Pancreas (tissue), 10 donors: Measurements from ENCODE around the gene ARSA. TPM values are rescaled to one million over a fixed set of nuclear protein-coding genes. Genes with fewer than 3 reads are reported as not detected.
A peak's percentile ranks its signal among the peaks of the same experiment; 100 is the strongest.

Experiments
- ATAC-seq, 4 donors: fragments of 200-7000 bp; cut with Tn5 transposase; one replicate each; pipeline versions ENCODE4 v1.8.0 to v1.9.1; 2020; ENCODE audit warnings: mild to moderate bottlenecking in 4 of 4, moderate library complexity in 4 of 4
- DNase-seq, 6 donors: peaks; one replicate each; pipeline ENCODE4 v3.0.0-alpha.2; 2020
- FAIRE-seq: peaks from 2 replicates; lab custom pipeline; 2012; peaks lifted over from hg19 to GRCh38; lab: Jason Lieb, UNC
- H3K27ac ChIP-seq, 4 donors: fragments of 200-600 bp; sonication (generic); 1 replicate in 3 of 4; 2 replicates in 1 of 4; pipeline versions ENCODE4 v1.5.0 to v1.8.0; 2020
- H3K27me3 ChIP-seq, 4 donors: fragments of 200-600 bp; one replicate each; pipeline ENCODE4 v1.8.0; 2021
- H3K36me3 ChIP-seq, 3 donors: fragments of 200-600 bp; sonication (generic) in 1 of 3; one replicate each; pipeline versions ENCODE4 v1.5.0 to v1.8.0; 2020 to 2021
- H3K4me1 ChIP-seq, 3 donors: fragments of 200-600 bp; one replicate each; pipeline ENCODE4 v1.8.0; 2021
- H3K4me3 ChIP-seq, 4 donors: fragments of 200-600 bp; sonication (generic) in 2 of 4; one replicate each; pipeline versions ENCODE4 v1.5.0 to v1.8.0; 2020 to 2021
- H3K9me3 ChIP-seq, 4 donors: fragments of 200-600 bp; one replicate each; pipeline ENCODE4 v1.8.0; 2021
- WGBS, 2 donors: extraction: QIAGEN DNeasy Blood & Tissue Kit; methylation state at CpG; one replicate each; pipeline ENCODE4 v1.1.7; 2013; 5-methylcytosine and 5-hydroxymethylcytosine counted together
- intact Hi-C, 3 donors: fragments of 100-400 bp; cut with DNase I; formaldehyde crosslinking; loops; one replicate each; pipeline versions ENCODE4 v1.11.1 to v1.14.2; 2022
- polyA plus RNA-seq, 2 donors: library from polyadenylated mRNA; stranded (reverse); fragments of 200-250 nt; gene quantifications; one replicate each; pipeline ENCODE4 v1.2.3, GENCODE V29; 2013
- total RNA-seq, 6 donors: library from RNA; stranded (reverse); fragmentation: NEBNext Ultra II Directional in 4 of 6; extraction: Animal tissue kit (Norgen Biotek cat#: 25700) in 4 of 6; gene quantifications; one replicate each; pipeline versions ENCODE4 v1.2.1 to v1.2.4, GENCODE V29; 2021 to 2023
- TF ChIP-seq, protein P1 (sequence below), 4 donors: fragments of 200-600 bp; sonication (generic) in 3 of 4; IDR thresholded peaks; one replicate each; pipeline versions ENCODE4 v1.5.0 to v1.8.0; 2021; ENCODE audit warnings: antibody characterized with exemption in 4 of 4
- donor health status: healthy with polysubstance abuse.
- donor health status: DM: no; HTN: no; CAD: no; lungs with moderate emphysema.
- donor health status: DM: no; HTN: no; CAD: no.
- donor health status: control.
- donor health status: control.
- donor health status: Bipolar disorder and iron deficiency.
- donor health status: DM: yes; HTN: yes; CAD: no.
- donor health status: DM: no; HTN: no; CAD: no.
- donor health status: DM: no; HTN: no; CAD: no.
- donor health status: DM: yes; HTN: yes; CAD: no.

ARSA gene
- total and polyA plus RNA-seq, 8 donors: 21.9 to 119 (median 29.9) TPM

DNA sequence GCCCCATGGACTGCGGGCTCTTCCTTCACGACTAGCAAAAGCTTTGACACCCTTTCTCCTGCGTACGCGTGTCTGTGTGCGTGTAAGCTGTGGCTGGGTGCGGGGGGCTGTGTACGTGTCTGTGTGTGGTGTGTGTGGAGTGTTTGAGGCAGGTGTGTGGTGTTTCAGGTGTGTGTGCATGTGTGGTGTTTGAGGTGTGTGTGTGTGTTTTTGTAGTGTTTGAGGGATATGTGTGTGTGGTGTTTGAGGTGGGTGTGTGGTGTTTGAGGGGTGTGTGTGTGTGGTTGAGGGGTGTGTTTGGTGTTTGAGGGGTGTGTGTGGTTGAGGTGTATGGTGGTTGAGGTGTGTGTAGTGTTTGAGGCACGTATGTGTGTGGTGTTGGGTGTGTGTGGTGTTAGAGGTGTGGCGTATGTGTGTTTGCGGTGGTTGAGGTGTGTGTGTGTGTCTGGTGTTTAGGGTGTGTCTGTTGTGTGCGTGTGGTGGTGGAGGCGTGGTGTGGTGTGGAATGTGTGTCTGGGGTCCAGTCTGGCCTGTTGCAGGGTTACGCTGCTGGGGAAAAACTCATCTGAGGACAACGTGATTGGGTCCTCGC, 687 bp upstream of the ARSA start:
- Histone ChIP-seq H3K9me3 (no peaks in the 10 kb centered on the region), H3K27ac (peak overlapping the region; percentile 51 to 65 (median 55)), H3K36me3 (no peaks in the 10 kb centered on the region), H3K4me3 (peak overlapping the region; percentile 72 to 89 (median 84)), H3K4me1 (peaks cover 0 to 7% (median 4%) of the 10 kb centered on the region in 3 donors), H3K27me3 (no peaks in the 10 kb centered on the region)
- TF ChIP-seq, protein P1, sequence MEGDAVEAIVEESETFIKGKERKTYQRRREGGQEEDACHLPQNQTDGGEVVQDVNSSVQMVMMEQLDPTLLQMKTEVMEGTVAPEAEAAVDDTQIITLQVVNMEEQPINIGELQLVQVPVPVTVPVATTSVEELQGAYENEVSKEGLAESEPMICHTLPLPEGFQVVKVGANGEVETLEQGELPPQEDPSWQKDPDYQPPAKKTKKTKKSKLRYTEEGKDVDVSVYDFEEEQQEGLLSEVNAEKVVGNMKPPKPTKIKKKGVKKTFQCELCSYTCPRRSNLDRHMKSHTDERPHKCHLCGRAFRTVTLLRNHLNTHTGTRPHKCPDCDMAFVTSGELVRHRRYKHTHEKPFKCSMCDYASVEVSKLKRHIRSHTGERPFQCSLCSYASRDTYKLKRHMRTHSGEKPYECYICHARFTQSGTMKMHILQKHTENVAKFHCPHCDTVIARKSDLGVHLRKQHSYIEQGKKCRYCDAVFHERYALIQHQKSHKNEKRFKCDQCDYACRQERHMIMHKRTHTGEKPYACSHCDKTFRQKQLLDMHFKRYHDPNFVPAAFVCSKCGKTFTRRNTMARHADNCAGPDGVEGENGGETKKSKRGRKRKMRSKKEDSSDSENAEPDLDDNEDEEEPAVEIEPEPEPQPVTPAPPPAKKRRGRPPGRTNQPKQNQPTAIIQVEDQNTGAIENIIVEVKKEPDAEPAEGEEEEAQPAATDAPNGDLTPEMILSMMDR (IDR thresholded peaks at IDR 0.05): no peak
- WGBS, 2 donors: 28 to 32% methylated on average over 16 of the region's 16 CpGs
- intact Hi-C loops: no loop called here
- ATAC-seq (no peak), FAIRE-seq (no peak), DNase-seq (peak in 1 of 6 donors; percentile 20)

DNA sequence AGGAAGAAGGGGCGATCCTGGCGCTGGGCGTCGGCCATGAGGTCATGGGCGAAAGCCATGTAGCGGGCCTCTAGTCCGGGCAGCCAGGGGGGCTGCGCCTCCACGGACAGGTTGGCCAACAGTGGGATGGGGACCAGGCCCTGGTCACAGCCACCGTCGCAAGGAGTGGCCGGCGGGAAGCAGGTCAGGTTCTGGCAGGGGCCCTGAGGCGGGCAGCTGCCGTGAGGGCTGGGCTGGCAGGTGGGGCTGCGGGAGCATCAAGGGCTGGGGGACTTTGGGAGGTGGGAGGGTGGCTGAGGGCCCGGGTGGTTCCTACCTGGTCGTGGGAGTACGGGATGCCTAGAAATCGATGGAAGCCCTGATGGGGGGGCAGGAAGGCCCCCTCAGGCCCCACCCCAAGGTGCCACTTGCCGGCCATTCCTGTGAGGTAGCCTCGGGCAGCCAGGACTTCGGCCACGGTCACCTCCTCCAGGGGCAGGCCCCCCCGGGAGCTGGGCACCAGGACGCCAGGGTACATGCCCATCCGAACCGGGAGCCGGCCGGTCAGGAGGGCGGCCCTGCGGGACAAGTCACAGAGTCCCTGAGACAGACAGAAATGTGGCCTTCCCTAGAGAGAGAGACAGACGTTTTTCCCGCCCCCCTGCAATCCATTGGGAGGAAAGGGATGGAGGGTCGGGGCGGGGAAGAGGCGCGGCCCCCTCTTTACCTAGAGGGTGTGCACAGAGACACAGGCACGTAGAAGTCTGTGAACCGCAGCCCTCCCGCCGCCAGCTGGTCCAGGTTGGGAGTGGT, 906 bp downstream of the ARSA start:
- H3K27ac ChIP-seq: peak overlapping the region; percentile 22 to 58 (median 42)
- intact Hi-C loops: no loop called here
- H3K4me1 ChIP-seq: peaks cover 4 to 16% (median 14%) of the 10 kb centered on the region in 3 donors
- no peak for ATAC-seq
- TF ChIP-seq, protein P1 (IDR thresholded peaks at IDR 0.05): no peak
- 59 to 70% methylated on average over 40 to 42 of the region's 42 CpGs for WGBS, 2 donors
- FAIRE-seq: no peak
- no peaks in the 10 kb centered on the region for H3K9me3 ChIP-seq
- no peaks in the 10 kb centered on the region for H3K27me3 ChIP-seq
- DNase-seq: peak in 3 of 6 donors; percentile 40 to 85 (median 64)
- H3K36me3 ChIP-seq: no peaks in the 10 kb centered on the region
- peak overlapping the region; percentile 72 to 89 (median 84) for H3K4me3 ChIP-seq

DNA sequence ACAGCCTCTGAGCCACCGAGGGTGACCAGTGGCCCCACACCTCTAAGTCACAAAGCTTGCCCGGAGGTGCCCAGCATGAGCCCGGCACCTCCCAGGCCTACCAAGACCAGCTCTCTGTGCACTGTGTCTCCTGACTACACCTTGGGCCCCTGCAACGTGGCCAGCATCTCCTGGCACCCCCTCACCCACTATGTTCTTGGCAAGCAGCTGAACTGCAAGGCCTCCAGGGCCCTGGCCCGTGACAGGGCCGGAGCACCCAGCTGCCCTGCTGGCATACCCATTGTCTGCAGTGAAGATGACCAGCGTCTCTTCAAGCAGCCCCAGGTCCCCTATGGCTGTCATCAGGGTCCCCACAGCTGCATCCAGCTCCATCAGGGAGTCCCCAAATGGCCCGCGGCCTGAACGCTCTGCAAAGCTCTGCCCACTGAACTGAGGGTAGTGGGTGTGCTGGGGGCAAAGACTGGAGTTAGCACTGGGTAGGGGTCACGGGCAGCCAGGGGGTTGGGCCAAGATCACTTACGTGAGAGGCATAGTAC, 1.6 kb downstream of the ARSA start:
- TF ChIP-seq, protein P1 (IDR thresholded peaks at IDR 0.05): no peak
- FAIRE-seq (no peak), ATAC-seq (no peak), DNase-seq (peak in 2 of 6 donors; percentile 46 to 72)
- Histone ChIP-seq H3K36me3 (no peaks in the 10 kb centered on the region), H3K27ac (no peak overlapping the region), H3K9me3 (no peaks in the 10 kb centered on the region), H3K4me3 (no peak overlapping the region), H3K27me3 (no peaks in the 10 kb centered on the region), H3K4me1 (peaks cover 8 to 22% (median 18%) of the 10 kb centered on the region in 3 donors)
- 85 to 95% methylated on average over 10 to 12 of the region's 12 CpGs for WGBS, 2 donors
- intact Hi-C loops: no loop called here

DNA sequence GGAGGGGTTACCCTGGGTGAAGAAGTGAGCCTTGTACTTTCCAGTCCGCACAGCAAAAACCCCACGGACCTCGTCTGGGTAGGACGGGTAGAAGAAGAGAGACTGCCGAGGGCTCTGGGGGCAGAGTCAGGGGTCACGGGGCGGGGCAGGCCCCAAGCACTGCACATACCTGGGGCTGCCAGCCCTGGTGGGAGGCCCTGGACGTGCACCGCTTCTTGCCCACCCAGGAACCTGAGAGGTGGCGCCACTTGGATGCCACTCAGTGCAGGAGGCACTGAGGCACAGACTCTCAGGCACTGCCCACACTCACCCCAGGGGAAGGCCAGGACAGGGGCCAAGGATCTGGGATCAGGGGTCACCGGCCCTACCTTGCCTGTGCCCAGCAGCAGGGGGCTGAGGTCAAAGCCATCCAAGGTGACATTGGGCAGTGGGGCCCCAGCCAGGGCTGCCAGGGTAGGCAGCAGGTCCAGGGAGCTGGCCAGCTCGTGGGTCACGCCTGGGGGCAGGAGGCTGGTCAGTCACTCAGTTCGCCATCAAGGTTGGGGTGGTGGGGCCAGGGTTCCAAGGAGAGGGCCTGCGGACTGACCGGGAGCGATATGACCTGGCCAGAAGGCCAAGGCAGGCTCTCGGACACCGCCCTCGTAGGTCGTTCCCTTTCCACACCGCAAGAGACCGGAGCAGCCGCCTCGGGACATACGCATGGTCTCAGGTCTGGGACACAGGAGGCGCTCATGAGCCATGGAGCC, 2.2 kb downstream of the ARSA start:
- Histone ChIP-seq H3K27me3 (no peaks in the 10 kb centered on the region), H3K4me1 (peaks cover 14 to 25% (median 24%) of the 10 kb centered on the region in 3 donors), H3K9me3 (no peaks in the 10 kb centered on the region), H3K4me3 (no peak overlapping the region), H3K27ac (no peak overlapping the region), H3K36me3 (no peaks in the 10 kb centered on the region)
- intact Hi-C loops: no loop called here
- WGBS, 2 donors: 91 to 93% methylated on average over 26 to 27 of the region's 27 CpGs
- peak in 2 of 6 donors; percentile 29 to 81 for DNase-seq
- TF ChIP-seq, protein P1 (IDR thresholded peaks at IDR 0.05): no peak
- FAIRE-seq: no peak
- ATAC-seq: no peak
